Hepatocyte (in vitro differentiated cells): ENCODE measurements around the gene FNBP1L.

Experiments
- EZH2 ChIP-seq: fragments of 200-600 bp; sonication (generic); IDR thresholded peaks from 2 replicates; pipeline ENCODE4 v1.6.1; 2016; ENCODE audit warnings: antibody characterized with exemption, mild to moderate bottlenecking, borderline replicate concordance
- EZH2phosphoT487 ChIP-seq: fragments of 200-600 bp; sonication (generic); IDR thresholded peaks from one replicate; pipeline ENCODE4 v1.6.1; 2018; ENCODE audit warnings: antibody characterized with exemption, mild to moderate bottlenecking, low read depth, moderate library complexity; ENCODE audit not compliant: unreplicated experiment, severe bottlenecking
- TF ChIP-seq, protein P1 (sequence below): fragments of 200-600 bp; sonication (generic); IDR thresholded peaks from 2 replicates; pipeline ENCODE4 v1.5.1; 2016; ENCODE audit warnings: antibody characterized with exemption, mild to moderate bottlenecking; ENCODE audit not compliant: poor library complexity

- TF ChIP-seq EZH2 = no peak
- TF ChIP-seq, protein P1, sequence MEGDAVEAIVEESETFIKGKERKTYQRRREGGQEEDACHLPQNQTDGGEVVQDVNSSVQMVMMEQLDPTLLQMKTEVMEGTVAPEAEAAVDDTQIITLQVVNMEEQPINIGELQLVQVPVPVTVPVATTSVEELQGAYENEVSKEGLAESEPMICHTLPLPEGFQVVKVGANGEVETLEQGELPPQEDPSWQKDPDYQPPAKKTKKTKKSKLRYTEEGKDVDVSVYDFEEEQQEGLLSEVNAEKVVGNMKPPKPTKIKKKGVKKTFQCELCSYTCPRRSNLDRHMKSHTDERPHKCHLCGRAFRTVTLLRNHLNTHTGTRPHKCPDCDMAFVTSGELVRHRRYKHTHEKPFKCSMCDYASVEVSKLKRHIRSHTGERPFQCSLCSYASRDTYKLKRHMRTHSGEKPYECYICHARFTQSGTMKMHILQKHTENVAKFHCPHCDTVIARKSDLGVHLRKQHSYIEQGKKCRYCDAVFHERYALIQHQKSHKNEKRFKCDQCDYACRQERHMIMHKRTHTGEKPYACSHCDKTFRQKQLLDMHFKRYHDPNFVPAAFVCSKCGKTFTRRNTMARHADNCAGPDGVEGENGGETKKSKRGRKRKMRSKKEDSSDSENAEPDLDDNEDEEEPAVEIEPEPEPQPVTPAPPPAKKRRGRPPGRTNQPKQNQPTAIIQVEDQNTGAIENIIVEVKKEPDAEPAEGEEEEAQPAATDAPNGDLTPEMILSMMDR = no peak
- no peak for TF ChIP-seq EZH2phosphoT487
Measured at GRCh38 chr1:93567255-93567918, 119.5 kb downstream of the FNBP1L start.
